ENCODE data around the gene WDR7.

Gene WDR7

DNA sequence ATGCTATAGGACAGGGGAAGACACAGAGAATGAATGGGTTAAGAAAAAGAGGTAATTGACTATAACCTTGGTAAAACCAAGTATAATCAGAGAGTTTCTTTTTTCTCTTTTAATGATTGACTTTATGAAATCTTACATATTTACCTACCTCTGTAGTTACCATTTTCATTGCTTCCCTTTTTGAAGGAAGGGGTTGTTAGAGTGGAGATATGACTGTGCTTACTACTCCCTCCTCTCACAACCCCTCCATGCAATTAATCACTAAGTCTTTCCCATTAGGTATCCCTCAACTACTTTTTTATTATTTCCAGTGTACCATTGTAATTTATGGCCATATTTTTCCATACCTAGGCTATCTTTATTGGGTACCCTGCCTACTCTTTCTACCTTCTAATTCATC is 71.4 kb downstream of the WDR7 start:
- DNase-seq (ENCODE audit: low read depth): no peak

DNA sequence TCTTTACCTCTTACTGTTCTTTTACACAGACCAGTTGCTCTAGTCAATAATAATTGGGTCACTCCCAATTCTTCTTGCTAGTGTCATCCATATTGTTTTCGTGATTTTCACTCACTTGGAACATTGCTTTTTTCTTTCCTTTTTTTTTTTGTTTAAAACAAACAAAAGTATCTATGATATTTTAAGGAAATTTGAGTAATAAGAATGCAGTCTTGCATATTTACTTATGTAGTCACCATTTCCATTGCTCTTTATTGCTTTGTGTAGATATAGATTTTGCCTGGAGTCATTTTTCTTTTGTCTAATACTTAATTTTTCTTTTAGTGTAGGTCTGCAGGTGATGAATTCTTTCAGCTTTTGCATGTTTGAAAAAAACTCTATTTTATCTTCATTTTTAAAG is 71.9 kb downstream of the WDR7 start:
- no peak for DNase-seq (ENCODE audit: low read depth)

DNA sequence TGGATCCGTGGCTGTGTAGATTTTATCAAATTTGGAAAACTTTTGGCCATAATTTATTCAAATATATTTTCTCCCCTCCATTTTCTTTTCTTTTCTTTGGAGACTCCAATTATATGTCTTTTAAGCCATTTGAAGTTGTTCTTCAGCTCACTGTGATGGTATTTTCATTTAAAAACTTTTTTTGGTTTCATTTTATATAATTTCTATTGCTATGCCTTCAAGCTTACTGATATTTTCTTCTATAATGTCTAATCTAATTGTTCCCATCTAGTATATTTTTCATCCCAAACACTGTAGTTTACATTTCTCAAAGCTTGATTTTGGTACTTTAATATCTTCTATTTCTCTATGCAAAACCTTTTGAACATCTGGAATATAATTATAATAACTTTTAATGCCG is 72.5 kb downstream of the WDR7 start:
- DNase-seq (ENCODE audit: low read depth): no peak

DNA sequence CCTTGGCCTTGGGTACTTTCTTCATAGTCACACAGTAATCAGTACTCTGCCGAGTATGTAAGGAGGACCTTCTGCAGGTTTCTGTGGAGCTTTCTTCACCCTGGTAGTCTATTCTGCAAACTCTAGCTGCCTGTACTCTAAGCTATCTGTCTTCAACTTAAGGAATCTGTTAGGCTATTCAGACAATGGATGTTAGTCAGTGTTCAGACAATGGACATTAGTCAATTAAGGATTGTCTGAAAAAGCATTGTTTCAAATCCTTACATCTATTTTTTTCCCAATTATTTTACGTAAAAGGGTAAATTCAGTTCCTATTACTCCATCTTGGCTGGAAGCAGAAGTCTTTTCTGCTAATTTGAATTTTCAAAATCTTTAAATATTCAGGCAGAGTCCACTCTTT is 75.7 kb downstream of the WDR7 start:
- no peak for DNase-seq (ENCODE audit: low read depth)

DNA sequence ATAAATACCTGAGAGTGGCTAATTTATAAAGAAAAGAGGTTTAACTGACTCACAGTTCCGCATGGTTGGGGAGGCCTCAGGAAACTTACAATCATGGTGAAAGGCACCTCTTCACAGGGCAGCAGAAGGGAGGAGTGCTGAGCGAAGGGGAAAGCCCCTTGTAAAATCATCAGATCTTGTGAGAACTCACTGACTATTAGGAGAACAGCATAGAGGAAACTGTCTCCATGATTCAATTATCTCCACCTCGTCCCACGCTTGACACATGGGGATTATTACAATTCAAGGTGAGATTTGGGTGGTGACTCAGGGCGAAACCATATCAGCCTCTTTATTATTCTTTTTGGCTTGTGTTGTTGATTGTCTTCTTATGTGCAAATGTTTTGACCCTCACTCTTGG is 76.2 kb downstream of the WDR7 start:
- DNase-seq (ENCODE audit: low read depth): no peak

DNA sequence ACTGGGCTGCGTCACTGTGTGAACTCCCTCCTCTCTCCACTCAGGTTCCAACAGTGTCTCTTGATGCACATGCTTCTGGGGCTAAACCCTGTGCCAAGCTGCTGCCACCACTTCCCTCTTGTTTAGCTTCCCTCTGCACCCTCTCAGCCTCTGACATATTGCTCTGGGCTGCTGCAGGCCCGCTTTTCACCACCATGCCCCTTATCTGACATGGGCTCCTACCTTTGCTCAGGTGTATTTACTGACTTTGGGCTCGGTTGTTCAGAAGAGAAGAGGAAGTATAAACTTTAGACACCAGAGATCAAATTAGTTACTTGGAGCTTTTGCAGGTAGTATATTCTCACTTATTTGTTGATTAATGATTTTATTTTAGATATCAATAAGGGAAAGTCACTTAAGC is 77.6 kb downstream of the WDR7 start:
- no peak for DNase-seq (ENCODE audit: low read depth)

DNA sequence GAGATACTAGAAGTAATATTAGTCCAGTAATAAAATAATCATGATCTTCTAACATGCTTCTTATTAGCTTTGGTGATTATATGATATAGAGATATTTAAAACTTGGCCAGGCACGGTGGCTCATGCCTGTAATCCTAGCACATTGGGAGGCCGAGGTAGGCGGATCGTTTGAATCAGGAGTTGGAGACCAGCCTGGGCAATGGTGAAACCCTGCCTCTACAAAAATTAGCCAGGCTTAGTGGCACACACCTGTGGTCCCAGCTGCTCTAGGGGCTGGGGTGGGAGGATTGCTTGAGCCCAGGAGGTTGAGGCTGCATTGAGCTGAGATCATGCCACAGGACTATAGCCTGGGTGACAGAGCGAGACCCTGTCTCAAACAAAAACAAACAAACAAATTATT is 87.0 kb downstream of the WDR7 start:
- DNase-seq (ENCODE audit: low read depth): no peak

DNA sequence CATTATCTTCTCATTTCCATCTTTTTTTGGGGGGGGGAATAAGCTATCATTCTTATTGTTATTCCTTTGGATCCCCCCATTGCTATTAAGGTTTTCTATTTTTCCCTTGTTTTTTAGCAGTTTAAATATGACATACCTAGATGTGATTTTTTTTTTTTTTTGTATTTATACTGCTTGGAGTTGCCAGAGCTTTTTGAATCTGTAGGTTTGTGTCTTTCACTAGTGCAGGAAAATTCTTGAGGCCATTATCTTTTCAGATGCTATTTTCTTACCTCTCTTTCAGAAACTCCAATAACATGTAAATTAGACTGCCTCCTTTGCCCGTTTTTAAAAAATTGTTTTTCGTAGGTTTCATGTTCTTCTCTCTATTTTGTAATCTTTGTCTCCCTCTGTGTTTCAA is 88.6 kb downstream of the WDR7 start:
- no peak for DNase-seq (ENCODE audit: low read depth)

DNA sequence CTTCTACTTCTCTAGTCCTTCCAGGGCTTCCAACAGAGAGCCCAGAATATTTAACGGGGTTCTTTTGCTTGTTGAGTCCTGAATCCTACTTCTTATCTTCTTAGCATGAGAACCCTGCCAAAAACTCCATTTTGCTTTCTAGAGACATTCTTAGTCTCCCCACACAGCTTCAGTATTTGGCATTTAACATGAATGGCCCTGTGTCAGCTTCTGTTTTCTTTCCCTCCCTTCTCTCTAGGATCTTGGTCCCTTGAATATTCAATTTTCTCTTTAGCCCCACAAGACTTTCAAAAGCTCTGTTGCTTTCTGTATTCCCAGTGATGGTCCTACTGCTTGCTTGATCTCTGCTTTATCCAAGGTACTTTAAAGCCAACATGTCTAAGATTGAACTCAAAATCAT is 89.5 kb downstream of the WDR7 start:
- DNase-seq (ENCODE audit: low read depth): no peak

DNA sequence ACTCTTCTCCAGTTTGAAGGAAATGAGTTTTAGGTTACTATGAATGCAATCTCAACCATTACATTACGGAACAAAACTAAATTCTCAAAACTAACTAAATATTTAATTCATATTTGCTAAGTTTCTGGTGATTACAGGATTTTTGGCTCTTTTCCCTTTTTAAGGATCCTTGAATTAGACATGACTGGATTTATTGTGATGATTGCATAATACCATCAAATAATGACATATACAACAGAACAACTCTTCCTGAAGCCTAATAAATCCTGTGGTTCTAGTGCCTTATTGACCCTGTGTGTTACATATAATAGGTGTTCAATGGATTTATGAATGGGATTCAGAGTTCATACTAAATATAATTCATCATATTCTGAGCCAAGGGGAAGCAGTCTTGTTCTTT is 90.5 kb downstream of the WDR7 start:
- DNase-seq (ENCODE audit: low read depth): no peak

DNA sequence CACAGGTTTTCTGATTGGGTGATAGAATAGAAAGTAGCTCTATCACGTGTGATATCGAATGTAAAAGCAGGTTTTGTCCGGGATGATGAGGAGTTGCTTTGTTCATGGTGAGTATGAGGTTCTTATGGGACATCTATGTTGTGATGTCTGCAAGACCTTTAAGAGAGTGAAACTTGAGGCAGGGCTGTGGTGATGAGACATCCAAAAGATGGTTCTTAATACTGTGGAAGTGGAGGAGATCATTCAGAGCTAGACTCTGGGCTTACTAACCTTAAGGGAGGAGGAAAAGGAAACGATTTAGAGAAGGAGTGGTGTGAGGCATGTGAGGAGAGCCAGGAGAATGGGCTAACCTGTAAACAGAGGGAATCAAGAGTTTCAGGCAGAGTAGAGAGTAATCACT is 92.0 kb downstream of the WDR7 start:
- DNase-seq (ENCODE audit: low read depth): no peak

DNA sequence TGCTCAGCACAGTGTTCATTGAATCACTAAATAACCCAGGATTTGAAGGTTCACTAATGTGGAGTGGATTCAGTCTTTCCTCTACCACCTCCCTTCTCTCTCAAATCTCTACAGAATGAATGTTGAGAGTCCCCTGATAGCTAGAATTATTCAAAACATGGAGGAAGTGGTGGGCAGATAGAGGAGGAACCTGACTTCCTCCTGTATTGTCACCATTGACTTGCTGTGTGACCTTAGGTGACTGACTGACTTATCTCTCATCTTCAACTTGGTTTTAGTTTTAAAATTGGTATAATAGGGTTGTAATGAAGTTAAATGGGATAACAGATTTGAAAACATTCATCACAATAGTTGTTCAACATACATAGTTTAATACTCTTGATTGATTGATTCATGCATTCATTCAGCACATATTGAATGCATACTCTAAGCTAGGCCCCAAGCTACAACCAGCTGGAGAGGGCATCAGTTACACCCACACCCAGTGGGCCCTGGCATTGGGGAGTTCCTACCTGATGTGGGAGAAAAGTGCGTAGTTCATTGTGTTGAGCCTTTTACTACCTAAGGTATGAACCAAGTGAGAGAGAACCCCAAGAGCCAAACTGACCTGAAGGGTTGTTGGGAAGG is 96.0 kb downstream of the WDR7 start:
- DNase-seq (ENCODE audit: low read depth): no peak

DNA sequence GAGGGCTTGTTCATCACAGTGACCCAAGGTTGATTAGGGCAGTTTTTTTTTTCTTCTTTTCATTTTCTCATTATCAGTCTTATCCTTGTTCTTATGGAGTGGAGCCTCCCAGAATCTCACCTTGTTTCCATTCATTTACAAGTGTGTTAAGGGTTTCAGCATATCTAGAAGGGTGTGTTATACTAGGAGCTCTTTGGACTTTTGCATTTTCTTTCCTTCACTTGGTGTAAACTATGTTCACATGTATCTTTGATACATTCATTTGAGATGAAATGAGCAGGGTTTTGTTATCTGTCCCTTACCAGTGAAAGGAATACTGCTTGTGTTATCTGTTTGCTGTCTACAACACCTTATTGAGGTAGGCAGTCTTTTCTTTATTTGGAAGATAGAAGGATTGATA is 96.7 kb downstream of the WDR7 start:
- no peak for DNase-seq (ENCODE audit: low read depth)

DNA sequence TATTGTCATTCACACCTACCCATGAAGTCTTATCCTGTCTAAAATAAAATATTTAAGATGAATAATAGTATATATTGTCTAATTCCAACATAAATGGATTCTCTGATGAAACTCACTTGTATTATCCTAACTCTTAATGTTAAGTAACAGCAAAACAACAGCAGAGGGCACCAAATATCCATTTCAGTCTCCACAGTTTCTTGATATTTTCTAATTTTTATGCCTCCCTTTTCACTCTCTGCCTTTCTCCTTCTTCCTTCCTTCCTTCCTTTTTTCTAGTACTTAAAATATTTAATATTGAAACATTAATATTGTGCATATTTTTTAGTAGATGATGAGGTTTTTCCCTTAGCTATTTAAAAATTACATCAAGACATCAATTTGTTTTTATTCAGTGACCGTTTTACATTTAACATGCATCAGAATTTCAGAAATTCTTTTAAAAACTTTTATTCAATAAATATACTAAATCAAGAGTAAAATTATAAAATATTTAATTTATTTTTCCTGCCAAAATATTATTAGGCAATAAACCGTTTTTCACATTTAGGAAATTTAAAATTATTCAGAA is 97.6 kb downstream of the WDR7 start:
- DNase-seq (ENCODE audit: low read depth): no peak

DNA sequence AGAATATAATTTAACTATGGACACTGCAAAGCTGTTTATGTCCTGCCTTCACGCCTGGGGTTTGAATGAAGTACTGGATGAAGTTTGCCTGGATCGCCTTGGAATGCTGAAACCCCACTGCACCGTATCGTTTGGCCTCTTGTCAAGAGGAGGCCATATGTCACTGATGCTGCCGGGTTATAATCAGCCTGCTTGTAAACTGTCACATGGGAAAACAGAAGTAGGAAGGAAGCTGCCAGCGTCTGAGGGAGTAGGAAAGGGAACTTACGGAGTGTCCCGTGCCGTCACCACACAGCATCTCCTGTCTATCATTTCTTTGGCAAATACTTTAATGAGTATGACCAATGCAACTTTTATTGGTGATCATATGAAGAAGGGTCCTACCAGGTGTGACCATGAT is 105.8 kb downstream of the WDR7 start:
- no peak for DNase-seq (ENCODE audit: low read depth)

DNA sequence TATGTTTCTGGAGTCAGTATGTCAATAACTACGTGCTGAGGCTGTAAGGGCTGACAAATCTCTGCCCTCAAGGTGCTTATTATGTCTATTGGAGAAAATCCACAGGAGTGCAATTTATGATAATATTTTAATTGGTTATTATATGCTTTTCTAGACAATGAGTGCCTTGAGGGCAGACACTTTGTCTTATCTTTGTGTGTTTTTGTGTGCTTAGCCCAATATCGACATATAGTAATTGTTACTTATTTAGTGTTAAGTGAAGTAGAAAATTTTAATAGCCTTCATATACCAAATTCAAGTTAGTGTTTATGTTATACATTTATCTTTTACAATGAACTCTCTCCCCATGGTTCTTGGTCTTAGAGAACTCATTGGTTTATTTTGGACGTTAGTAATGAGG is 118.9 kb downstream of the WDR7 start:
- no peak for DNase-seq (ENCODE audit: low read depth)

DNA sequence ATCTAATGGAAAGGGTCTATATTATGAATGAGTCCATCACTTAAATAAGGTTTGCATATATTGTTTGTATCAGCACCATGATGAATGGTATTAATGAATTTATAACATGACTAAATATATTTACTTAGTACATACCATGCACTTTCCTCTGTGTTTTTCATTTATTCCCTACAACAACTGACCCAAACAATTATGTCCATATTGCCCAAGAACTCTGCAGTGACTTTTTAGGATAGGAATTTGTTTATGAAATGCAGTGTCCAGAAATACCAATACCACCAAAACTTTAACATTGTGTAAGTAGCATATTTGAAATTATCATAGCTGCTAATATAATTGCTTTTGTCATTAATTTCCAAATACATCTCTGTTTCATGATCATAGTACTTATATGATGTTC is 119.7 kb downstream of the WDR7 start:
- no peak for DNase-seq (ENCODE audit: low read depth)

DNA sequence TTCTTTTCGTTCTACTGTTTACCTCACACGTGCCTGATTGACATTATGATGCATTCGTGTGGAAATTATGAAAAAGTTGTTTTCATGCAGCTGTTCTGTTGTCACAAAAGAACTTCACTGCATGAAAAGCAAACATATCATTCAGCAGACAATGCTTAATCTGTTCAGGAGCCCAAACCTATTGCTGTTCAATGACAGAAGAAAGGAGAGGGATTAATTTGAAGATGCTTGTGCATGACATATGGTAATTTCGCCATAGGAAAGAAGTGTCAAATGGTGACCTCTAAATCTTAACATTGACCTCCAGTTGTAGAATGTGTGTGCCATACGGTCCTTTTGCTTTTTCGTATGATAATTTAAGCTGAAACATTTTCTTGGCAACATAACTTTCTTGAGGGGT is 124.5 kb downstream of the WDR7 start:
- no peak for DNase-seq (ENCODE audit: low read depth)

DNA sequence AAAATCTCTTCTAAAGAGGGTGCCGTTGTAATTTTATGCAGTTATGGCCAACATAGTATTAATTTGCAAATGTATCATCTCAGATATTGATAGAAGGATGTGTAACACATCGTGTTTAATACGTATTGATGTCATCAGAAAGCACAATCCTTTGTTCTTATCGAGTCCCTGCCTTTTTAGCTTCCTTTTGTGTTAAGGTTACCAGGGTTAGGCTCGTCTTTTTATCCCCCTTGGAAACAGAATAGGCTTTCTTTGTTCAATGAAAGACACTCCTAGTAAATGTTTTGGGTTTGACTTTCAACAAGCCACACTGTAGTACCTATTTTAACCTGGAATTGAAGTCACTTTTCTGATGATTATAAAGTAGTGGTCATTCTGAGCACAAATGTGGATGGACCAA is 136.2 kb downstream of the WDR7 start:
- no peak for DNase-seq (ENCODE audit: low read depth)

DNA sequence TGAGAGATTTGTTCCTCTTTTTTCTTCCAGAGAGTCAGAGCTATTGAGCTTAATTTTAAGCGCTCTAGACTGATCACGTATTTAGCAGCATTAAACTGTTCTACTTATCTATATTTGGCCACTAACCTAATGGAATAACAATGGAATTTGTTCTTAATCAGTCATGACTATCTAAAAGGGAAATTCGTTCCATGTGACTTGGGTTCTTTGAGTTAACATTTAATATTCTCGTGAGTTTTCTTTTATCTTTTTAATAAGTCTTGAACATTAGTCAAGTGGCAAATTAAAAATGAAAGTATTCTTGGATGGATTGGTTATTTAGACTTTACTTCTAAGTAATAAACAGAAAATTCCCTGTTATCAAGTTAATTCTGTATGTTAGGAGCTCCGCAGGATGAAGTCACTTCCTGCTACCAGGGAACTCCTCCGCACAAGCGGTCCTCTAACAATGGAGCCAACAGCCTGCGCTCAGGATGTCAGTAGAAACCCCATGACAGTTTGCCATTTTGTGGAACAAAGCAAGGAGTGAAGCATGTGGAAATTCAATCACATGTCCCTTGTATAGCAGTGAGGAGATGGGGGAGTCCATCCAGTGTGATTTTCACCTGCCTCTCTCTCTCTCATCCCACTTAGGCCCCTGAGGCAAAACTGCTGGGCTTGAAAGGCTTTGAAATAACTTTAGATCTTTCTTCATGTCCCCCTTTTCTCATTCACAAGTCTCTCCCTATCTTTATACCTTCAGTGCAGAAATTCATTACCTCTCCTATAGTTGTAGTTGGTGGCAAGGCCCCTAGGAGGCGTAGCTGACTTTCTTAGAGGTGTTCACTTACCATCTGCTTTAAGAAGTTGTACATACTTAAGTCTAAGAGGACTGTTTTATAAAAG is 138.1 kb downstream of the WDR7 start:
- no peak for DNase-seq (ENCODE audit: low read depth)

DNA sequence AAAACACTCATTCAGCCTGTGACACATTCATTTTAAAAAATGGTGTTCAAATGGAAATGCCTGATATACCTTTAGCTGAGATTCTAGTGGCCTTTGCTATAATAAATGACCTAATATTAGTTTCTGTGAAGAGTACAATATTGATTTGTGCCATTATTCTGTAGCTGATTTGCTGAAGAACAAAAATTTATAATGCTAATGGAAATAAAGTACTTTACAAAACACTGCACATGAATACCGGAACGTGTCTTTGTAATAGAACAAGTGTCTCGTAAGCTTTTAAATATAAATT is 138.7 kb downstream of the WDR7 start:
- no peak for DNase-seq (ENCODE audit: low read depth)

DNA sequence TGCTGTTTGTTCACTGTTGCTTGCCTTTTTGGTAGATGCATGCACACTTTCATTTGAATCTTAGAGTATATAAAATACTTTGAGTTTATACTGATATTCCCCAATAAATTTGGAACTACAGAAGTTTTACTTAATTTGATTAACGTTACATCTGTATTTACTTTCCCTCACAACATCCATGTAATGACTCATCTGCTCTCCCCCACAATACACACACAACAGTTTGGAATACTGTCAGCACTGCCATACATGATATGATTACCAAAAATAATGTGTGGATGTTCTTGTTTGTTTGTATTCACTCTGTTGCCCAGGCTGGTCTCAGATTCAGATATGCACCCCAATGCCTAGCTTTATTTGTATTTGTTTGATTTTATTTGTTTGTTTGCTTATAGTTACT is 144.2 kb downstream of the WDR7 start:
- DNase-seq (ENCODE audit: low read depth): no peak

DNA sequence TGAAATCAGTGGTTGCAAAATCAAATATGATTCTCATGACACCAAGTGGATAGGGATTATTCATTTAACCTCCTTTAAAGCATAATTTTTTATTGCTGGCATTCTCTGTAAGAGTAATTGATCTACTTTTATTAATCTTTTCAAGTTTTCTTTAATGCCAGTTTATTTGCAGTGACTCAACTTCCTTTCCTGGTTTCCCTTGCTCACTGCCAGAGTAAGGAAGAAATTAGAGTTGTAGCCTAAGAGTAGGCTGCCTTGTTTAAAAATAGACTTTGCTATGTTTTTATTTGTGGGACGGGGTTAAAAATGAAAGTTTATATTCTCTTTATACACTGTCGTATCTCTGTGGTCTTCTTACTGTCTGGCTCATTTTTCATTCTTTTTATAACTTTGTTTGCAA is 148.6 kb downstream of the WDR7 start:
- DNase-seq (ENCODE audit: low read depth): no peak

DNA sequence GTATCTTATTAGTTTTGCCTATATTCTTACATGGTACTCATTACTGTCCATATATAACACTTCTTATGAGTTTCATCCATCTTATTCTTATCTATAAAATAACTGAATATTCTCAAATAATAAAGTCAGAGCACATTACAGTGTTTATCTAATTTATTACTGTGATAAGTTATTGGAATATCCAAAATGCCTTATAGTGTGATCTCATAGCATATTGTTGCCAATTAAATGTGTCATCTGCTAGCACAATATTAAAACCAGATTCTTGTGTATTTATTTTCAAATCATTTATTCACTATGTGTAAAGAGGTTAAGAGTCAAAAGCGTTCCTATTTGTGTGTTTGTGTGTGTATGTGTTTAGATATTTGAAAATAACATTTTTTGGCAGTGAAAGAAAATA is 151.9 kb downstream of the WDR7 start:
- no peak for DNase-seq (ENCODE audit: low read depth)

Data from T-helper 22 cell (primary cell).